Measurements from ENCODE around the gene ARHGAP6. TPM values are rescaled to one million over a fixed set of nuclear protein-coding genes. Genes with fewer than 3 reads are reported as not detected.

Gene ARHGAP6
- total and polyA plus RNA-seq, 9 of the 15 experiments (the other 6 are each of a cell fraction or from before 2014, with no cell fraction given) = 12.5 to 63.6 (median 41.8) TPM

- WGBS (ENCODE audit: insufficient coverage, low coverage, missing lambda C conversion rate) = 5% methylated on average over 3 of the region's 3 CpGs
- Histone ChIP-seq H3K79me2 (ENCODE audit: control insufficient read depth, insufficient read depth, low read length) (no peaks in the 10 kb centered on the region), H3K4me1 (replicated peaks in 1 of 2; ENCODE audit: control insufficient read depth in 2 of 2, insufficient read depth in 2 of 2, low read length in 2 of 2) (no peaks in the 10 kb centered on the region), H2AFZ (ENCODE audit: low read depth, low read length) (no peak overlapping the region), H3K4me3 (no peak overlapping the region), H3K27me3 (ENCODE audit: control insufficient read depth in 2 of 2, insufficient read depth in 2 of 2, low read length in 2 of 2) (no peaks in the 10 kb centered on the region), H3K9me1 (ENCODE audit: control insufficient read depth, insufficient read depth, low read length) (no peaks in the 10 kb centered on the region), H3K27ac (ENCODE audit: extremely low read depth, low read depth, low read length) (no peak overlapping the region), H3K36me3 (ENCODE audit: control insufficient read depth, insufficient read depth, low read length) (no peaks in the 10 kb centered on the region), H3K9ac (ENCODE audit: insufficient read depth in 1 of 2, low read depth in 2 of 2, low read length in 2 of 2) (no peak overlapping the region), H3K4me2 (ENCODE audit: insufficient read depth, low read length) (no peak overlapping the region), H4K20me1 (replicated peaks; ENCODE audit: control insufficient read depth, insufficient read depth, low read length) (no peaks in the 10 kb centered on the region), H3K9me3 (replicated peaks; ENCODE audit: control insufficient read depth, insufficient read depth, low read depth, low read length) (no peaks in the 10 kb centered on the region)
- DNase-seq (ENCODE audit: extremely low read depth in 1 of 4, low spot score in 3 of 4) = no peak
- FAIRE-seq = no peak
- CTCF ChIA-PET (ENCODE audit: low intra/inter-chr PET ratio) = no interaction called here
- ATAC-seq = no peak
- in situ Hi-C loops (cut with MboI) = no loop called here
- BruUV-seq (replicated peaks) = no TSS peak
- TF ChIP-seq HBP1 (CRISPR knock-in tag; IDR thresholded peaks at IDR 0.05) = no peak
- TF ChIP-seq MITF (IDR thresholded peaks at IDR 0.05) = no peak
- TF ChIP-seq ZNF121 (CRISPR knock-in tag; conservative IDR thresholded peaks at IDR 0.05) = no peak
- no peak for TF ChIP-seq ZNF184 (CRISPR knock-in tag; IDR thresholded peaks at IDR 0.05)
- no peak for TF ChIP-seq BACH1 (tag; IDR thresholded peaks at IDR 0.05)
- no peak for TF ChIP-seq SMAD2 (IDR thresholded peaks at IDR 0.05; ENCODE audit: low read depth, low read length)
- TF ChIP-seq, protein P1, sequence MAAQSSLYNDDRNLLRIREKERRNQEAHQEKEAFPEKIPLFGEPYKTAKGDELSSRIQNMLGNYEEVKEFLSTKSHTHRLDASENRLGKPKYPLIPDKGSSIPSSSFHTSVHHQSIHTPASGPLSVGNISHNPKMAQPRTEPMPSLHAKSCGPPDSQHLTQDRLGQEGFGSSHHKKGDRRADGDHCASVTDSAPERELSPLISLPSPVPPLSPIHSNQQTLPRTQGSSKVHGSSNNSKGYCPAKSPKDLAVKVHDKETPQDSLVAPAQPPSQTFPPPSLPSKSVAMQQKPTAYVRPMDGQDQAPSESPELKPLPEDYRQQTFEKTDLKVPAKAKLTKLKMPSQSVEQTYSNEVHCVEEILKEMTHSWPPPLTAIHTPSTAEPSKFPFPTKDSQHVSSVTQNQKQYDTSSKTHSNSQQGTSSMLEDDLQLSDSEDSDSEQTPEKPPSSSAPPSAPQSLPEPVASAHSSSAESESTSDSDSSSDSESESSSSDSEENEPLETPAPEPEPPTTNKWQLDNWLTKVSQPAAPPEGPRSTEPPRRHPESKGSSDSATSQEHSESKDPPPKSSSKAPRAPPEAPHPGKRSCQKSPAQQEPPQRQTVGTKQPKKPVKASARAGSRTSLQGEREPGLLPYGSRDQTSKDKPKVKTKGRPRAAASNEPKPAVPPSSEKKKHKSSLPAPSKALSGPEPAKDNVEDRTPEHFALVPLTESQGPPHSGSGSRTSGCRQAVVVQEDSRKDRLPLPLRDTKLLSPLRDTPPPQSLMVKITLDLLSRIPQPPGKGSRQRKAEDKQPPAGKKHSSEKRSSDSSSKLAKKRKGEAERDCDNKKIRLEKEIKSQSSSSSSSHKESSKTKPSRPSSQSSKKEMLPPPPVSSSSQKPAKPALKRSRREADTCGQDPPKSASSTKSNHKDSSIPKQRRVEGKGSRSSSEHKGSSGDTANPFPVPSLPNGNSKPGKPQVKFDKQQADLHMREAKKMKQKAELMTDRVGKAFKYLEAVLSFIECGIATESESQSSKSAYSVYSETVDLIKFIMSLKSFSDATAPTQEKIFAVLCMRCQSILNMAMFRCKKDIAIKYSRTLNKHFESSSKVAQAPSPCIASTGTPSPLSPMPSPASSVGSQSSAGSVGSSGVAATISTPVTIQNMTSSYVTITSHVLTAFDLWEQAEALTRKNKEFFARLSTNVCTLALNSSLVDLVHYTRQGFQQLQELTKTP (IDR thresholded peaks at IDR 0.05; ENCODE audit: low read depth in 1 of 2, partially characterized antibody in 2 of 2) = no peak
- no peak for TF ChIP-seq ZNF561 (CRISPR knock-in tag; conservative IDR thresholded peaks at IDR 0.05)
- POLR2A ChIA-PET = no interaction called here
- intact Hi-C loops (cut with micrococcal nuclease) = no loop called here
Measured at GRCh38 chrX:11647138-11647537, 18.6 kb downstream of the ARHGAP6 start.
